SK-N-MC (cell line): ENCODE results near the gene FCGR3A.
"Not testable (repeated sequence)": the region's sequence is repeated elsewhere in the genome, so short reads cannot be mapped to it uniquely, and the experiment has no call there.

Experiments used
- DNase-seq: peaks from one replicate; pipeline ENCODE4 v3.0.0-alpha.2; 2011; ENCODE audit warnings: low read depth, low spot score
- H3K27ac ChIP-seq: fragments of 200-600 bp; sonication (generic); 2 replicates; pipeline ENCODE4 v1.5.1; 2016; ENCODE audit warnings: mixed run types
- H3K36me3 ChIP-seq: fragments of 200-600 bp; sonication (generic); 2 replicates; pipeline ENCODE4 v1.6.1; 2017; ENCODE audit warnings: antibody characterized with exemption, low read length, mixed read lengths; ENCODE audit not compliant: insufficient read depth
- H3K4me3 ChIP-seq: fragments of 200-600 bp; sonication (generic); 2 replicates; pipeline ENCODE4 v1.5.1; 2016
- H3K9ac ChIP-seq: fragments of 200-600 bp; sonication (generic); 2 replicates; pipeline ENCODE4 v1.8.0; 2017; ENCODE audit warnings: mixed run types, mixed read lengths; ENCODE audit not compliant: insufficient read length
- H3K9me3 ChIP-seq: fragments of 200-600 bp; sonication (generic); 2 replicates; pipeline ENCODE4 v1.6.1; 2017; ENCODE audit warnings: low read depth, mild to moderate bottlenecking, antibody characterized with exemption, low read length, moderate library complexity, mixed read lengths
- EZH2 ChIP-seq: fragments of 200-600 bp; sonication (generic); IDR thresholded peaks from one replicate; pipeline ENCODE4 v1.6.1; 2017; ENCODE audit warnings: antibody characterized with exemption
- POLR2AphosphoS5 ChIP-seq: IDR thresholded peaks from 2 replicates; pipeline ENCODE4 v1.6.1; 2012; ENCODE audit warnings: mild to moderate bottlenecking, low read depth, low read length, borderline replicate concordance

FCGR3A gene

DNA sequence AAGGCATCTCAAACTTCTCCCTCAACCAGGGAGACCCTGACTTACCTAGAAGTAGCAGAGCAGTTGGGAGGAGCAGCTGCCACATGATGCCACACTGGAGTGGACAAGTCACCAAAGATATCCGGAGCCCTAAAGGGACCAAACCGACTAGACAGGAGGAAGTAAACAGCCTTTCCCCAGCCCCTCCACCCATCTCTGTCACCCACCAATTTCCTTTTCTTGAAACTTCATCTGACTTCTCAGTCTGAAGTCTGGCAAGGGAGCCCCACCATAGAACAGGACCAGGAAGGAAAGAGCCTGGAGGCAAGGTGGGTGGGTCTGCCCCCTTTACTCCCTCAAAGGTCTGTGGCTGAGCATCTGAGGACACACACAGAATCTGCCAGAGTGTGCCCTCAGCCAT lies at the start of gene FCGR3A:
TSS of gene FCGR3A (minus strand) at position 167 of the 400 bp plus-strand sequence. CDS start at position 85, 82 bp downstream.
- no peak for DNase-seq
- TF ChIP-seq EZH2 (no peak), POLR2AphosphoS5 (no peak)
- no peak within 1 kb of the TSS for H3K4me3 ChIP-seq
- no peak within 1 kb of the TSS for H3K9ac ChIP-seq
- H3K27ac ChIP-seq = no peak within 1 kb of the TSS
- no peaks in the 10 kb centered on the region for H3K9me3 ChIP-seq
- H3K36me3 ChIP-seq = no peaks in the 10 kb centered on the region

DNA sequence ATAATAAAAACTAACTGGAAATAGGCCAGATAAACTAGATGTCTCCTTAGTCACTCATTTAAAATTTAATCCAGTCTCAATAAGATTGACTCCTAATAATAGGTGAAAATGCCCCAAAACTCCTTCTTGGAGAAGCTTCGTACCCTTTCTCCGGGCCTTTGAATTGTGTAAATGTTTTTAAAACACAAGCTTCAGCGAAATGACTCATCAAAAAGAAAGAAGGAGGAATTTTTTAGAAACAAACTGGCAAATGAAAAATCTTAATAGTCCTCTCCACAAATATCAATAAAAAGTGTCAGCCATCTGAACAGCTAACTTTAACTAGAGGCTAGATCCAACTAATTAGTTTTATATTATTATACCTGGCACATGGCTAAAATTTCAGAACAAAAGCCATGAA lies 47.5 kb upstream of the FCGR3A start:
- H3K27ac ChIP-seq = 0 out of 2 replicates have a peak overlapping the region, but pooled peaks have one; percentile 13
- DNase-seq, H3K9ac ChIP-seq, H3K9me3 ChIP-seq, H3K4me3 ChIP-seq, H3K36me3 ChIP-seq: not testable (repeated sequence)

DNA sequence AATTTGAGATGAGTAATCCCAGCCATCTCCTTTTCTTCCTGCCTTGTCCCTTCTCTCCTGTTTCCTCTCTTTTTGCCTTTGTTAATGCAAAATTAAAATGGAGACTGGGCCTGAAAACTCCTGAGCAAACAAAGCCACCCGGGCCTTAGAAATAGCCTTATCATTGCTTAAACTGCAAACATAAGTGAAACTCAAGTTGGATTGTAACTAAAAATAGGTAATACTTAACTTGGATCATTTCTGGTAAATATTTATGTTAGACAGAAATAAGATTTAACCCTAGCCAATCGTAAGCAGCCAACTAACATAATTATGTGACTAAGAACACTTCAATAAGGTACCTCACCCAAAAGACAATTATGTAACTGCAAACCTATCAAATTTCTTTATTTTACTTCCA lies 46.0 kb upstream of the FCGR3A start:
- H3K9me3 ChIP-seq, H3K36me3 ChIP-seq, H3K27ac ChIP-seq, DNase-seq, H3K4me3 ChIP-seq, H3K9ac ChIP-seq: not testable (repeated sequence)

- H3K36me3 ChIP-seq, H3K9me3 ChIP-seq, H3K4me3 ChIP-seq, H3K9ac ChIP-seq, DNase-seq, H3K27ac ChIP-seq: not testable (repeated sequence)
These were observed 45.6 kb upstream of the FCGR3A start for GRCh38 chr1:161595173-161595572.

GRCh38 chr1:161594269-161594984 lies 44.8 kb upstream of the FCGR3A start:
- not testable (repeated sequence) for H3K4me3 ChIP-seq, H3K27ac ChIP-seq, DNase-seq, H3K36me3 ChIP-seq, H3K9ac ChIP-seq, H3K9me3 ChIP-seq

DNA sequence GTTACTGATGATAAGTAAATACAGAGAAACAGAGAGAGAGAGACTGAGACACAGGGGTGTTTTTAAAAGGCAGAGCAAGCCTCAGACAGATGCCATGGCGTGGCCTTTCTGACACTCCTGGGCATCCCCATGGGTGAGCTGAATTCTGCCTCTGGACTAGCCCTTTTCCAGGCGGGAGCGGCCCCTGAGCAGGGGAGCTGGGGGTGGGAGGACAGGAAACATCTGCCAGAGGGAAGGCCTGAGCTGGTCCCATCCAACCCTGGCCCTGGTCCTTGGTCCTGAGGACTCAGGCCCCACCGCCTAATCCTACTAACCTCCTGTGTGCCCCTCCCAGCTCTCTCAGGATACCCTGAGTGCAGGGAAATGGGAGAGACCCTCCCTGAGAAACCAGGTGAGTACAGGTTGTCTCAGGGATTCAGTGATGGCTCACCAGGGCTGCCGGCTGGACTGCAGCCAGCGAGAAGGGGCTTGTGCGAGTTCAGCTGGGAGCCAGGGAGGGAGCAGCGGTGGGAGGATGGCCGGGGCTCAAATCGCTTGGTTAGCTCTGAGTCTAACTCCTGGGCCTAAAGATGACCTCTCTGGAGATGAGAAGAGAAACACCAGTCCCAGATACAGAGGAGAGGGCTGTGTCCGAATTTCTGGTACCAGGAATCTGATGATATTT lies 43.6 kb upstream of the FCGR3A start:
- H3K36me3 ChIP-seq, H3K9ac ChIP-seq, H3K9me3 ChIP-seq, DNase-seq, H3K27ac ChIP-seq, H3K4me3 ChIP-seq: not testable (repeated sequence)

DNA sequence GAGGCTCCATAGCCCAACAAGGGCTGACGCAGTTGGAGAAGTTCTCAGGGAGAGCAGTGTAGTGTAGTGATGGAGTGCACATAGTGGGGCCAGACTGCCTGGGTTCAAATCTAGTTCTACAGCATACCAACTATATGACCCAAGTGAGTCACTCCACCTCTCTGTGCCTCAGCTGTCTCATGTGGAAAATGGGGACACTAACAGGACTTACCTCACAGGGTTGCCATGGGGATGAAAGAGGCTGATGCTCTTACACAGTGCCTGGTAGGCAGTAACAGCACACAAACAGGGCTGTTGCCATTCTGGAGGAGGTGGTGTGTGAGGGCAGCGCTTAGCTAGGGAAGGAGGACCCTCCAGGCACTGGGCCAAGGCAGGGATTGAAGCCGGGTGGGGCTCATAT lies 43.0 kb upstream of the FCGR3A start:
- H3K9me3 ChIP-seq, H3K27ac ChIP-seq, DNase-seq, H3K4me3 ChIP-seq, H3K9ac ChIP-seq, H3K36me3 ChIP-seq: not testable (repeated sequence)

DNA sequence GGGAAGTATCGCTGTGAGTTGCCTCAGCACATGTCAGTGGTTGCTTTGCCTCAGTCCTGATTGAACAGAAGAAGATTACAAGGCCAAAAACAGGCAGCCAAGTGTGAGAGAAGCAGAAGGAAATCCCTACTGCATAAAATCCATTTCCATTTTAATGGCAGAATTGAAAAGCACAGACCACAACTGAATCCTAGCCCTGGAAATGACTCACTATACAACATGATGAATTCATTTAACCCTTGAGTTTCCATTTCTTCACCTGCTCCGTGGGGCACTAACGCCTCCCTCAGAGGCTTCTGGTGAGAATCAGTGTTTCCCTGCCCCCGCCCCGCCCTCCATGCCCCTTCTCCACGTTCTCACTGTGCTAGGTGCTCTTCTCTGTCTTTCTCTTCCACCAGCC lies 40.3 kb upstream of the FCGR3A start:
- H3K4me3 ChIP-seq, H3K9me3 ChIP-seq, H3K9ac ChIP-seq, H3K27ac ChIP-seq, DNase-seq, H3K36me3 ChIP-seq: not testable (repeated sequence)

GRCh38 chr1:161589365-161589764 lies 39.7 kb upstream of the FCGR3A start:
- DNase-seq, H3K4me3 ChIP-seq, H3K36me3 ChIP-seq, H3K9me3 ChIP-seq, H3K9ac ChIP-seq, H3K27ac ChIP-seq: not testable (repeated sequence)

- not testable (repeated sequence) for H3K36me3 ChIP-seq, H3K9ac ChIP-seq, DNase-seq
These were observed 39.0 kb upstream of the FCGR3A start for GRCh38 chr1:161588596-161588995.

DNA sequence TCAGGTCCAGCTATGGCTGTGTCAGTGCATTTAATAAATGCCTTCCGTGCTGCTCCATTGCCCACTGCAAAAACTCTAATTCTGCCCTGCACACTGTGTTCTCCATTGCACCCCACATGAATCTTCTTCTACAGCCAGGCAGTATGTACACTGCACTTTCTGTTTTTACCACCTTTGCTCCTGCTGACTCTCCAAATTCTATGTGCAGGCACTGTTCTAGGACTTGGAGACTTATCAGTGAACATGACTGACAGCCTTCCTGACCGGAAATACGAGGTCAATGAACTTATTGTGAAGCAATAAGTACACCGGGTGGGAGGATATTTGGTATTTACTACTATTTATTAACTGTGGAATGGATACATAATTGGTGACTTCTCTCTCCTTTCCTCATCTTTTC lies 33.3 kb upstream of the FCGR3A start:
- not testable (repeated sequence) for H3K9ac ChIP-seq, H3K36me3 ChIP-seq, H3K9me3 ChIP-seq, DNase-seq, H3K27ac ChIP-seq, H3K4me3 ChIP-seq

More at GRCh38 chr1:161588596-161588995, 39.0 kb upstream of the FCGR3A start:
- not testable (repeated sequence) for H3K4me3 ChIP-seq, H3K27ac ChIP-seq, H3K9me3 ChIP-seq

GRCh38 chr1:161580879-161581537 lies 31.4 kb upstream of the FCGR3A start:
- H3K4me3 ChIP-seq, H3K36me3 ChIP-seq, H3K27ac ChIP-seq, DNase-seq, H3K9ac ChIP-seq, H3K9me3 ChIP-seq: not testable (repeated sequence)

- not testable (repeated sequence) for H3K9ac ChIP-seq, H3K27ac ChIP-seq, H3K36me3 ChIP-seq, H3K4me3 ChIP-seq, H3K9me3 ChIP-seq, DNase-seq
These were observed 30.4 kb upstream of the FCGR3A start for GRCh38 chr1:161579856-161580507.

- H3K27ac ChIP-seq, H3K4me3 ChIP-seq, H3K9ac ChIP-seq: not testable (repeated sequence)
These were observed 27.1 kb upstream of the FCGR3A start for GRCh38 chr1:161576676-161577075.

More at GRCh38 chr1:161576676-161577075, 27.1 kb upstream of the FCGR3A start:
- not testable (repeated sequence) for DNase-seq, H3K36me3 ChIP-seq, H3K9me3 ChIP-seq
